ENCODE data around the gene EPHB4.
"Not testable (repeated sequence)": the region's sequence is repeated elsewhere in the genome, so short reads cannot be mapped to it uniquely, and the experiment has no call there.

EPHB4 gene

DNA sequence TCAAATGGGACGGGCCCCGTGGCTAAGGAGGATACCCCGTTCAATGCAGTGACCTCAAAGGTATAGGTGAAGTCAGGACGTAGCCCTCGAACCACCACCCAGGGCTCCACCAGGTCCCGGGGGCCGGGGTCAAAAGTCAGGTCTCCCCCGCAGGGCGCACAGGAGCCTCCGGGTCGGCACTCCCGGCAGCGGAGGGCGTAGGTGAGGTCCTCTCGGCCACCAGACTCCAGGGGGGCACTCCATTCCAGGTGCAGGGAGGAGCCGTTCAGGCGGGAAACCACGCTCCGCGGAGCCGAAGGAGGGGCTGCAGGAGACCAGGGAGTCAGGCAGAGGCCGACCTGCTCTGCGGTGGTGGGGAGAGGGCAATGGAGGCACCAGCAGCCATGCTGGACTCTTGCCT lies 7.7 kb downstream of the EPHB4 start:
- TF ChIP-seq, protein P1, sequence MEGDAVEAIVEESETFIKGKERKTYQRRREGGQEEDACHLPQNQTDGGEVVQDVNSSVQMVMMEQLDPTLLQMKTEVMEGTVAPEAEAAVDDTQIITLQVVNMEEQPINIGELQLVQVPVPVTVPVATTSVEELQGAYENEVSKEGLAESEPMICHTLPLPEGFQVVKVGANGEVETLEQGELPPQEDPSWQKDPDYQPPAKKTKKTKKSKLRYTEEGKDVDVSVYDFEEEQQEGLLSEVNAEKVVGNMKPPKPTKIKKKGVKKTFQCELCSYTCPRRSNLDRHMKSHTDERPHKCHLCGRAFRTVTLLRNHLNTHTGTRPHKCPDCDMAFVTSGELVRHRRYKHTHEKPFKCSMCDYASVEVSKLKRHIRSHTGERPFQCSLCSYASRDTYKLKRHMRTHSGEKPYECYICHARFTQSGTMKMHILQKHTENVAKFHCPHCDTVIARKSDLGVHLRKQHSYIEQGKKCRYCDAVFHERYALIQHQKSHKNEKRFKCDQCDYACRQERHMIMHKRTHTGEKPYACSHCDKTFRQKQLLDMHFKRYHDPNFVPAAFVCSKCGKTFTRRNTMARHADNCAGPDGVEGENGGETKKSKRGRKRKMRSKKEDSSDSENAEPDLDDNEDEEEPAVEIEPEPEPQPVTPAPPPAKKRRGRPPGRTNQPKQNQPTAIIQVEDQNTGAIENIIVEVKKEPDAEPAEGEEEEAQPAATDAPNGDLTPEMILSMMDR (IDR thresholded peaks at IDR 0.05; ENCODE audit: insufficient read depth, low read length, missing control alignments), result no peak
- ChIA-PET POLR2A (no interaction called here), CTCF (interaction anchor here (1.5 kb wide), 1 partner anchor 20 kb away, joined by 4 read pairs; no protein-coding TSS in a partner anchor)
- no peak overlapping the region for H3K4me3 ChIP-seq (ENCODE audit: low read depth, low read length)
- DNase-seq (ENCODE audit: low read depth, low spot score), result no peak

DNA sequence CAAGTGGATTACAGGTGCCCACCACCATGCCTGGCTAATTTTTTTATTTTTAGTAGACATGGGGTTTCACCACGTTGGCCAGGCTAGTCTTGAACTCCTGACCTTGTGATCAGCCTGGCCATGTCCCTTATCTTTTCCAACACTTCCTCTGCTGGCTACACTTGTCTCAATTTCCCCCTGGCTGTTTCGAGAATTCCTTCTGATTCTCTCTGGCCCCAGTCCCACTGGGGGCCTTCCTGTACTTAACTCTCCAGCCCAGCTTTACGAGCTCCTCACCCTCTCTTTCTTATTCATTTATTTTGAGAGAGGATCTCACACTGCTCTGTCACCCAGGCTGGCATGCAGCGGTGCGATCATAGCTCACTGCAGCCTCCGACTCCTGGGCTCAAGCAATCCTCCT lies 8.5 kb downstream of the EPHB4 start:
- CTCF ChIA-PET, result interaction anchor here (1.2 to 1.5 kb wide), 4 partner anchors 9 to 113 kb away, joined by 3 to 4 read pairs (median 4); partner anchors contain the start of gene POP7
- TF ChIP-seq, protein P1 (IDR thresholded peaks at IDR 0.05; ENCODE audit: insufficient read depth, low read length, missing control alignments), result no peak
- POLR2A ChIA-PET, result no interaction called here
- DNase-seq (ENCODE audit: low read depth, low spot score), result no peak
- no peak overlapping the region for H3K4me3 ChIP-seq (ENCODE audit: low read depth, low read length)

DNA sequence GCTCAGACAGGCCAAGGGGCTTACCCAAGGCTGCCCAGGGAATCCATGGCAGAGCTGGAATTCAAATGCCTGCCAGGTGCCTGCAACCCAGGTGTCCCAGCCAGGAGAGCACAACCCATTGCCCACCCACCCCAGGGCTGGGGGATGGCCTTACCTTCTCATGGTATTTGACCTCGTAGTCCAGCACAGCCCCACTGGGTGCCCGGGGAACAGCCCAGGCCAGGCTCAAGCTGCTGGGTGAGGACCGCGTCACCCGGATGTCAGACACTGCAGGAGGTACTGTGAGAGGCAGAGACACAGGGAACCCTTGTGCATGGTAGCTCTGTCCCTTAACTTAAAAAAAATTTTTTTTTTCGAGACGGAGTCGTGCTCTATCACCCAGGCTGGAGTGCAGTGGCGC lies 9.0 kb downstream of the EPHB4 start:
- TF ChIP-seq, protein P1 (IDR thresholded peaks at IDR 0.05; ENCODE audit: insufficient read depth, low read length, missing control alignments), result no peak
- no peak for DNase-seq (ENCODE audit: low read depth, low spot score)
- CTCF ChIA-PET, result interaction anchor here (1.2 to 1.5 kb wide), 4 partner anchors 8 to 113 kb away, joined by 3 to 4 read pairs (median 4); partner anchors contain the start of gene POP7
- POLR2A ChIA-PET, result no interaction called here
- H3K4me3 ChIP-seq (ENCODE audit: low read depth, low read length), result no peak overlapping the region

DNA sequence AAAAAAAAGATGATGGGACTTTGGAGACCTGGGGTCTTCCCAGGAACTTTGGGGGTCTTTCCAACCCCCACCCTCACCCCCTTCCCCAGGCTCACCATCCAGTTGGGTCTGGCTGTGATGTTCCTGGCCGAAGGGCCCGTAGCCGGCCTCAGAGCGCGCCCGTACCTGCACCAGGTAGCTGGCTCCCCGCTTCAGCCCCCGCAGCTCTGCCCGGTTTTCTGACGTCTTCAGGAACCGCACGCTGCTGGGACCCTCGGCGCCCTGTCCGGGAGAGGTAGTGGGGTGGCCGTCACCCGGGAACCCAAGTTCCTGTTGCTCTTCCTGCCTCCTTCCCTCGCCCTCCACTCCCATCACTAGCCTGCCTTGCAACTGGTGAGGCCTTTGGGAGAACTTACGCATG lies 10.2 kb downstream of the EPHB4 start:
- no peak overlapping the region for H3K4me3 ChIP-seq (ENCODE audit: low read depth, low read length)
- no peak for DNase-seq (ENCODE audit: low read depth, low spot score)
- POLR2A ChIA-PET, result interaction anchor here (0.7 kb wide), 1 partner anchor 15 kb away, joined by 3 read pairs; no protein-coding TSS in a partner anchor
- CTCF ChIA-PET, result interaction anchor here (1.4 kb wide), 1 partner anchor 112 kb away, joined by 5 read pairs; no protein-coding TSS in a partner anchor
- TF ChIP-seq, protein P1 (IDR thresholded peaks at IDR 0.05; ENCODE audit: insufficient read depth, low read length, missing control alignments), result no peak

DNA sequence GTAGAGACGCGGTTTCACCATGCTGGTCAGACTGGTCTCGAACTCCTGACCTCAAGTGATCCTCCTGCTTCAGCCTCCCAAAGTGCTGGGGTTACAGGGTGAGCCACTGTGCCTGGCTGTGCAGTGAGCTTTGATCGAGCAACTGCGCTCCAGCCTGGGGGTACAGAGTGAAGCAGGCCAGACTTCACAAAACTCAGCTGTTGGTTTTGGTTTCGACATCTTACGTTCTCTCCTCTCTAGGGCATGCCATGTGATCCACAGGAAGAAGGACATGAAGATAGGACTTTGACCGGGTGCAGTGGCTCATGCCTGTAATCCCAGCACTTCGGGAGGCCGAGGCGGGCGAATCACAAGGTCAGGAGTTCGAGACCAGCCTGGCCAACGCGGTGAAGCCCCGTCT lies 10.8 kb downstream of the EPHB4 start:
- POLR2A ChIA-PET, result interaction anchor here (0.5 to 0.7 kb wide), 2 partner anchors 14 to 59 kb away, joined by 3 read pairs; partner anchors contain the start of gene SRRT
- H3K4me3 ChIP-seq (ENCODE audit: low read depth, low read length); DNase-seq (ENCODE audit: low read depth, low spot score): not testable (repeated sequence)
- CTCF ChIA-PET, result interaction anchor here (0.8 to 2.8 kb wide), 4 partner anchors 9 to 111 kb away, joined by 5 to 20 read pairs (median 6); no protein-coding TSS in a partner anchor

DNA sequence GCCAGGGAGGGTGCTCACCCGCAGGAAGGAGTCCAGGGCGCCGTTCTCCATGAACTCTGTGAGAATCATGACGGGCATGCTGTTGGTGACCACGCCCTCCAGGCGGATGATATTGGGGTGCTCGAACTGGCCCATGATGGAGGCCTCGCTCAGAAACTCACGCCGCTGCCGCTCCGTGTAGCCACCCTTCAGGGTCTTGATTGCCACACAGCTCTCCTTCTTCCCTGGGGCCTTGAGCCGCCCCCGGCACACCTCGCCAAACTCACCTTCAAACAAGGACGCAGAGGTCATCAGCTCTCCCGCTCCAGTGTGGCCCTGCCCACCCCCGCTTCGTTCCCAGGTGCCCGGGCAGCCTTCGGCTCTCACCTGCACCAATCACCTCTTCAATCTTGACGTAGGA lies 14.6 kb downstream of the EPHB4 start:
- CTCF ChIA-PET, result interaction anchor here (1.3 to 1.4 kb wide), 2 partner anchors 14 to 40 kb away, joined by 3 read pairs; partner anchors contain the start of genes EPHB4 and SLC12A9

More for the DNA sequence above, 14.6 kb downstream of the EPHB4 start:
- no peak overlapping the region for H3K4me3 ChIP-seq (ENCODE audit: low read depth, low read length)
- TF ChIP-seq, protein P1 (IDR thresholded peaks at IDR 0.05; ENCODE audit: insufficient read depth, low read length, missing control alignments), result no peak
- POLR2A ChIA-PET, result interaction anchor here (0.9 kb wide), 1 partner anchor 9 kb away, joined by 3 read pairs; no protein-coding TSS in a partner anchor
- no peak for DNase-seq (ENCODE audit: low read depth, low spot score)
